HUDEP-2 (cell line): ENCODE data around the gene B3GALT4.

ENCODE experiments used
- DNase-seq, 76 experiments: peaks; one replicate each; lab custom pipeline; 2025; ENCODE audit not compliant: unreplicated experiment in 76 of 76; lab: John Stamatoyannopoulos, UW

The B3GALT4 gene

GRCh38 chr6:33313105-33313708 is 36.3 kb downstream of the B3GALT4 start:
- peak in 15 of 76 experiments; percentile 16 to 59 (median 28) for DNase-seq

GRCh38 chr6:33313709-33314514 is 37.0 kb downstream of the B3GALT4 start, which contains the start of gene TAPBP:
TAPBP (minus strand) TSS chr6:33314078; CDS start chr6:33314041, 37 bp downstream.
- peak in 51 of 76 experiments; percentile 26 to 78 (median 50) for DNase-seq

DNA sequence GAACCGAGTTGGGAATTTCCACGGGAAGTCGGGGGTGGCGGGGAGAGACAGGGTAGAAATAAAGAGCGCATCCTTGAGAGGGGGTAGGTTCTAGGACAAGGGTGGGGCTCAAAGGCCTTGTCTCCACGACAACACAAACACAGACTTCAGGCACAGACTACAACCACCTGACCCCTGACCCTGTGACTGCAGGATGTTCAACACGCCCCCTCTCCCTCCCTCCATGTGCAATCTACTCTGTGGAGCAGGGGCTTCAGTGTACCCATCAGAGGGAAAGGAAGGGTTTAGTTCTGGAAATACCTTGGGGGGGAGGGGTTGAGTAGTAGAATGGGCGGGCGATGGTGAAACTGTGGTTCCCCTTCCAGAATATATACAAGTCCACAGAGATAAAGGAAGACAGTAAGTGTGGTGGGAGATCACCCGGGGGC is 37.6 kb downstream of the B3GALT4 start:
- peak in 60 of 76 experiments; percentile 8 to 77 (median 46) for DNase-seq

DNA sequence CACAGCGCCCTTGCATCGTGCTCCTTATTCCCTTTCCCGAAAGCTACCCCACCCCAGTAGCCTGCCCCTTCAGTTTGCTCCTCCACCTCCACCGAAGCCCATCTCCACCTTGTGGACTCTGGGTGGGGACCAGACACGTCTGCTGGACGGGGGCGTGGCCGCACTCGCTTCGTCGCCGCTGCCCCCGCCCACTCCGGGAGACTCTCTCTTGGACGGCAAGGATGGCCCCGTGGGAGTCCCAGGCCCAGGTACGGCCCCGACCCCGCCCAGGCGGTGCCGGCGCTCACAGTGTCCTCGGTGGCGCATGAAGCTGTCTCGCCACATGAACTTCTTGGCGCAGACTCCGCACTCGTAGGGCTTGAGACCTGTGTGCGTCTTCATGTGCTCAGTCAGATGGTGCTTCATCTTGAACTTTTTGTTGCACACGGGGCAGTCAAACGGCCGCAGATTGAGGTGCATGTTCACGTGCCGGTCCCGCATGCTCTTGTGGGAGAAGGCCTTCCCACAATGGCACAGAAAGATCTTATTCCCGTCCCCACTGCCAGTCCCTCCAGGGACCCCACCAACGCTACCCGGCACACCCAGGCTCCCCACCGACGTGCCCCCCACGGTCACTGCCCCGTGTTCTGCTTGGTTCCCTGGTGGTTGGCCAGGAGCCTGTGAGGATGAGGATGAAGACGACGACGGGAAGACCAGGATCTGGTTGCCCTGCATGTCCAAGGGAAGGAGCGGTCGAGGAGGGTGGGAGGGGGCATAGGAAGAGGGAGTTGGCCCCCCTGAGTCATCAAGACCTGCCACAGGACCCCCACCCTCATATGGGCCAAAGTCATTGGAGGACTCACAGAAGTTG is 38.2 kb downstream of the B3GALT4 start:
- peak in 16 of 76 experiments; percentile 10 to 50 (median 30) for DNase-seq

DNA sequence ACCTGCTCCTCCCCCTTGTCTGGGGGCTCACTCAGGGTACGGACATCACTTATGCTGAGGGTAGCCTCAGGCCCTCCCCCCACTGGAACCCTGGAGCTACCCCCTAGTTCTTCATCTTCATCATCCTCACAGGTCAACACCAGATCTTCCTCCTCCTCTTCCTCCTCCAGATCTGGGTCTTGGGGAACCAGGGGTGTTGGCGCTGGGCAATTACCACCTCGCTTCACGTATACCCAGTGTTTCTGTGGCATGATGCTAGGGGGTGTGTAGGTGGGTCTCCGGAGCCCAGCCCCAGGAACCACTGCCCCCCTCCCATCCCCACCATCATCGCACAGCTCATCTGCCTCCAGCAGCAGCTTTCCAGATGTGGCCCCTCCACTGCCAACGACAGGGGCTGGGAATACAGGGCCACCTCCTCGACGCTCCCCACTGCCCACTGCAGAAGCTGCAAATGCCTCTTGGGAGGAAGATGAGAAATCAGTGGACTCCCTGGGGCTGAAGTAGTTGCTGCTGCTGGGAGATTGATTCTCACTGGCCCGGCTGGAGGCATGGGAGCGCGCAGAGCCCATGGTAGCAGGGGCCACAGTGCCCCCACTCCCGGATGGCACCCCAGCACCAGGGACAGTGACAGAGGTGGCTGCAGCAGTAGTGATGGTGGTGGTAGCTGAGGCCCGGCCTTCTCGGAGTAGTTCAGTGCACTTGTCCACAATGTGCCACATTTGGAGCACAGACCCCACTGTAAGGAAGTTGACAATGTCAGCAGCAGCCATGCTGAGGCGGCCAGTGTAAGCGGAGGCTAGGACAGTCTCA is 39.1 kb downstream of the B3GALT4 start:
- no peak for DNase-seq

DNA sequence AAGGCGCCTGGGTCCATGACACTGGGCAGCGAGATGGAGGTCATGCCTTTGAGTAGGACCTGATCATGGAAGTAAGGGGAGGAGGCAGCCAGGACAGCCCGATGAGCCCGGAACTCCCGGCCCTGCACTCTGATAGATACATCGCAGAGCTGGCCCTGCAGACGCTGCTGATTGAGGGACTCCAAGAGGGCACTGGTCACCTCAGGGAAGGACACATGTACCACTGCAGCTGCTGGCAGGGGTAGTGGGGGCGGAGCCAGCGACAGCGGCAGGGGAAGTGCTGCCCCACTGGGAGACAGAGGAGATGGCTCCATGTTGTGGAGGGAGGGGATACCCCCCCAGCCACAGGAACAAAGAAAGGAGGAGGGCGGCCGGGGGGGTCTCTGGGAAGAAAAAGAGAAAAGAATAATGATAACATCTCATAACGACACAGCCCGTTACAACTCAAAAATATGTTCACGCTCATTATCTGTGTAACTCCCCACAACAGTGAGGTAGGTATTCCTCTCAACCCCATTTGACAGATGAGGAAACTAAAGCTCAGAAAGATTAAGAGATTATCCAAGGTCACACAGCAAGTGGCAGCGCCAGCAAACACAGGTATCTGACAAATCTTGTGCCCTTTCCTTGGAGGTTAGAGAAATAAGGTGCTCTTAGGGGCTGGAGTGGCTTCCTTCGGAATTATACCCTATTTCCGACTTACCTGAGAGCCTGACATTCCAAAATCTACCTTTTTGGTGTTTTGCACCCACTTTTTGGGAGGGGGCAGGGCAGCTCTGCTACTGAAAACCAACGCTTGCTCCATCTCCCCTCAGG is 39.9 kb downstream of the B3GALT4 start:
- peak in 3 of 76 experiments; percentile 3 to 41 (median 11) for DNase-seq

DNA sequence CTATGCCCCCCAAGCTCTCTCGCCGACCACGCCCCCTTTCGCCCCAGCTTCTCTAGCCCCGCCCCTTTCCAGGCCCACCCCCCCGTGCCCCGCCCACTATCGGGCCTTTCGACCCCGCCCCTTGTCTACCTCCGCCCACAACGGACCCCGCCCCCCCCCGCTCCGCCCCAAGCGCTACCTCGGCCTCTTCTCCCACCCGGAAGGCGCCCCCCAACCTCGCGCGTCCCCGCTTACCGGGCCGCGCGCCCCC is 40.4 kb downstream of the B3GALT4 start:
- peak in 15 of 76 experiments; percentile 47 to 90 (median 80) for DNase-seq

DNA sequence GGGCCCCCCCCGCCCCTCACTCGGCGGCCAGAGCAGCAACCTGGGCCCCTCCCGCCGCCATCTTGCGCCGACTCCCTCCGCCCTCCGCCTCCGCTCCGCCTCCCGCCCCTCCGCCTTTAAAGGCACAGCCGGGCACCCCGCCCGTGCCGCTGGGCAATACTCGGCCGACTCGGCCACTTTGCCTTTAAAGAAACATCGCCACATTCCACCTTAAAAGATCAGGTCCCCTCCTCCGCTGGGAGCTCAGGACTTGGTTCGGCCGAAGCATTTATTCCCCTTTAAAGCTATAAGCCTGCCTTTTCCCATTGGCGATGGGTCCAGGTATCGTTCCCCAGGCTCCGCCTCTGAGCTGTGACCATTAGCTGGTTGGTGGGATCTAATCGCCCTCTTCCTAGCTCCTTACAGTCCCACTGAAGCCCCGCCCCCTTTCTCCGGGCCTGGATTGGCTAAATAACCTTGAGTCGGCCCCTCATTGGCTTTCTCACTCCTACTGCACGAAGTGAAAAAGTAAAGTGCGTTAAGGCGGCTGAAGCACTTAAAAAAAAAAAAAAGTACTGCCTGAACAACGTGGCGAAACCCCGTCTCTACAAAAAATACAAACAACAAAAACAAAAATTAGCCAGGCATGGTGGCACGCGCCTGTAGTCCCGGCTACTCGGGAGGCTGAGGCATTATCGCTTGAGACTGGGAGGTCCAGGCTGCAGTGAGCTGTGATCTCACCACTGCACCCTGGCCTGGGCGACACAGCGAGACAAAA is 40.9 kb downstream of the B3GALT4 start, which contains the start of gene ZBTB22:
ZBTB22 (minus strand) TSS at position 76 of the 757 bp plus-strand sequence. CDS start 828 bp downstream, outside the sequence.
- peak in 75 of 76 experiments; percentile 89 to 100 (median 98) for DNase-seq

- DNase-seq: no peak
Measured at GRCh38 chr6:33318426-33319073, 41.6 kb downstream of the B3GALT4 start.

DNA sequence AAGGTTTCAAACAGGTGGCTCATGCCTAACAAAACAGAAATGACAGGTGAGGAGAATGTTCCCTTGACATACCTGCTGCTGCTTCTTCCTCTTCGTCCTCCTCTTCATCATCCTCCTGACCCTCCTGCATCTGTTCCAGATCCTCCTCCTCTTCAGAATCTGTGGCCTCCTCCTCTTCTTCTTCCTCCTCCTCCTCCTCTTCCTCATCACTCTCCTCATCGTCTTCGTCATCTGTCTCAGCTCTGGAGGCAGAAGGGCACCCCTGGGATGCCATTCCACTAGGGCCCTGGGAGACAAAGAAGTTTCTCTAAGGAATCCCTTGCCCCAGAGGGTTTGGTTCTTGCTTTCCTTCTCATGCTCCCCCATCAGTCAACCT is 43.0 kb downstream of the B3GALT4 start:
- no peak for DNase-seq

DNA sequence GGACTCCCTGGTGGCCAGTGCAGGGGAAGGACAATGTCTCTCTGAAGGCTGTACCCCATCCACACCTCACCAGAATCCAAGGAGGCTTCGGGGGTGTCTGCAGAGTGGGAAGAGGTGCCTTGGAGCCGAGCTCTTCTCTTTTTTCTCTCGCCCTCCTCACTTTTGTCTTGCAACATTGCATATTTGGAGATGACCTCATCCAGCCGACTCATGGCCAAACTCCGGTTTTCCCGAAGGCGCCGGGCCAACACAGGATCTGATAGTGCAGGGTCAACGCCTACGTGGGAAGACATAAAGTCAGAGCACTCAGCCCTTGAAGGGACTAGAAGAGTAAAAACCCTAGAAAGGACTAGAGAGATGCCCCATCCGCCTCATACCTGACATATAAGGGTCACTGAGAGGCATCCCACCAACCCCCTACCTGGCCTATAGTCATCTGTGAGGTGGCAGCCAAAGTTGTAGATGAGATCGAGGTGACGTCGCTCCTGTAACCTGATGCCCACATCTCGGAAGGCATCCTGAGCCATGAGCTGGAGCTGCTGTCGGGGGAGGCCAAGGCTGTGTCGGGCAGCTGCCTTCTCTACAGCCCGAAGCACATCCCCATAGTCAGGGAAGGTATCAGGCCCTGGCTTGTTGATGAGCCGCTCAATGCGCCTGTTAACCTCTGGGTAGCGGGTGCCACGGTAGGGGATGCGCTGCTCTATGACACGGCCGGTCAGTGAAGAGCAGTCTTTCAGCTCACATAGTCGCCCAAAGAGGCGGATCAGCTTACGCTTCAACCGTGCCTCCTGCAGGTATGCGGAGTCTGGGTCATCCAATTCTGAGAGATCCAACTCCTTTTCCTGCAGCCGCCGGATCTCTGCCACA is 43.6 kb downstream of the B3GALT4 start:
- peak in 1 of 76 experiments; percentile 30 for DNase-seq

- DNase-seq: no peak
Measured at GRCh38 chr6:33321227-33321626, 44.3 kb downstream of the B3GALT4 start.

- DNase-seq: no peak
Measured at GRCh38 chr6:33323623-33323948, 46.7 kb downstream of the B3GALT4 start.

- no peak for DNase-seq
Measured at GRCh38 chr6:33324125-33324524, 47.2 kb downstream of the B3GALT4 start.
